ENCODE data around the gene CEACAM19. TPM values are rescaled to one million over a fixed set of nuclear protein-coding genes. Genes with fewer than 3 reads are reported as not detected.
A peak's percentile ranks its signal among the peaks of the same experiment; 100 is the strongest.

CEACAM19 gene
- total RNA-seq, 6 experiments from 2014 or later, result 1.8 to 2.5 (median 2.1) TPM

- no peak overlapping the region for H3K27ac Mint-ChIP-seq
- TF ChIP-seq, protein P1, sequence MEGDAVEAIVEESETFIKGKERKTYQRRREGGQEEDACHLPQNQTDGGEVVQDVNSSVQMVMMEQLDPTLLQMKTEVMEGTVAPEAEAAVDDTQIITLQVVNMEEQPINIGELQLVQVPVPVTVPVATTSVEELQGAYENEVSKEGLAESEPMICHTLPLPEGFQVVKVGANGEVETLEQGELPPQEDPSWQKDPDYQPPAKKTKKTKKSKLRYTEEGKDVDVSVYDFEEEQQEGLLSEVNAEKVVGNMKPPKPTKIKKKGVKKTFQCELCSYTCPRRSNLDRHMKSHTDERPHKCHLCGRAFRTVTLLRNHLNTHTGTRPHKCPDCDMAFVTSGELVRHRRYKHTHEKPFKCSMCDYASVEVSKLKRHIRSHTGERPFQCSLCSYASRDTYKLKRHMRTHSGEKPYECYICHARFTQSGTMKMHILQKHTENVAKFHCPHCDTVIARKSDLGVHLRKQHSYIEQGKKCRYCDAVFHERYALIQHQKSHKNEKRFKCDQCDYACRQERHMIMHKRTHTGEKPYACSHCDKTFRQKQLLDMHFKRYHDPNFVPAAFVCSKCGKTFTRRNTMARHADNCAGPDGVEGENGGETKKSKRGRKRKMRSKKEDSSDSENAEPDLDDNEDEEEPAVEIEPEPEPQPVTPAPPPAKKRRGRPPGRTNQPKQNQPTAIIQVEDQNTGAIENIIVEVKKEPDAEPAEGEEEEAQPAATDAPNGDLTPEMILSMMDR (IDR thresholded peaks at IDR 0.05), result no peak
- no peak overlapping the region for H3K4me3 Mint-ChIP-seq
Measured at GRCh38 chr19:44672226-44672625, 944 bp downstream of the CEACAM19 start.

DNA sequence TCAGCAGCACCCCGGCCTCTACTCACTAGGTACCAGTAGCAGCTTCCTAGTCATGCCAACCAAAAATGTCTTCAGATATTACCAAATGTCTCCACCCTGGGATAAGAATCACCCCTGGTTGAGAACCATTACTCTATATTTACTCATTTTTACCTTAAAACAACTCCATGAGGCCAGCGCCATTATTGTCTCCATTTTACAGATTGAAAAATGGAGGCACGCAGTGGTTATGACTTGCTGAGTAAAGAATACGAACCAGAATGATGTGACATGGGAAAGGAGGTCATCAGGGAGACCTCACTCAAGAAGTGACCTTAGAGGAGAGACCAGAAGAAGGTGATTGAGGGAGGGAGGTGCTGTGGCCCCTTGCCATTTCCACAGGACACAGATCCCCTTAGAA lies 2.2 kb downstream of the CEACAM19 start:
- Mint-ChIP-seq H3K36me3 (ENCODE audit: low read depth) (no peaks in the 10 kb centered on the region; the same call in 1 of the 2 replicates), H3K27ac (no peak overlapping the region), H3K4me1 (ENCODE audit: low read depth) (peaks cover 10% of the 10 kb centered on the region), H3K27me3 (ENCODE audit: insufficient read depth) (peaks cover 10% of the 10 kb centered on the region), H3K9me3 (no peaks in the 10 kb centered on the region), H3K4me3 (no peak overlapping the region)
- DNase-seq, result no peak
- TF ChIP-seq, protein P1 (IDR thresholded peaks at IDR 0.05), result no peak

More at GRCh38 chr19:44672226-44672625, 944 bp downstream of the CEACAM19 start:
- Mint-ChIP-seq H3K9me3 (no peaks in the 10 kb centered on the region), H3K4me1 (ENCODE audit: low read depth) (peaks cover 4% of the 10 kb centered on the region), H3K27me3 (ENCODE audit: insufficient read depth) (peaks cover 10% of the 10 kb centered on the region), H3K36me3 (ENCODE audit: low read depth) (no peaks in the 10 kb centered on the region; the same call in 1 of the 2 replicates)
- DNase-seq, result no peak

DNA sequence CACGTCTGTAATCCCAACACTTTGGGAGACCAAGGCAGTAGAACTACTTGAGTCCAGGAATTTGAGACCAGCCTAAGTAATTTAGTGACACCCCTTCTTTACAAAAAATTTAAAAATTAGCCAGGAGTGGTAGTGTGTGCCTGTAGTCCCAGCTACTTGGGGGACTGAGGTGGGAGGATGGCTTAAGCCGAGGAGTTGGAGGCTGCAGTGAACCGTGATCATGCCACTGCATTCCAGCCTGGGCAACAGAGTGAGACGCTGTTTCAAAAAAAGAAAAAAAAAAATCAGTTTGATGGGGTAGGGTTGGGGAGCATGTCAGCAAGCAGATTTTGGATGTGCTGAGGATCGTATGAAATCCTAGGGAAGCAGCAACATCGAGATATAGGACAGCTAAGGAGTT lies 4.2 kb downstream of the CEACAM19 start:
- DNase-seq, result no peak
- TF ChIP-seq, protein P1 (IDR thresholded peaks at IDR 0.05), result no peak
- H3K27me3 Mint-ChIP-seq (ENCODE audit: insufficient read depth), result peaks cover 10% of the 10 kb centered on the region
- H3K36me3 Mint-ChIP-seq (ENCODE audit: low read depth), result no peaks in the 10 kb centered on the region; the same call in 1 of the 2 replicates
- peaks cover 10% of the 10 kb centered on the region for H3K4me1 Mint-ChIP-seq (ENCODE audit: low read depth)
- H3K27ac Mint-ChIP-seq, result no peak overlapping the region
- H3K9me3 Mint-ChIP-seq, result no peaks in the 10 kb centered on the region
- H3K4me3 Mint-ChIP-seq, result no peak overlapping the region

GRCh38 chr19:44677019-44677811 lies 5.9 kb downstream of the CEACAM19 start:
- Mint-ChIP-seq H3K27ac (peak overlapping the region; percentile 54), H3K36me3 (ENCODE audit: low read depth) (no peaks in the 10 kb centered on the region; the same call in 1 of the 2 replicates), H3K4me3 (peak overlapping the region; percentile 8; the same call in 1 of the 2 replicates), H3K27me3 (ENCODE audit: insufficient read depth) (peaks cover 10% of the 10 kb centered on the region), H3K4me1 (ENCODE audit: low read depth) (peaks cover 10% of the 10 kb centered on the region), H3K9me3 (no peaks in the 10 kb centered on the region)
- TF ChIP-seq, protein P1 (IDR thresholded peaks at IDR 0.05), result no peak
- DNase-seq, result peak; percentile 65

- no peaks in the 10 kb centered on the region; the same call in 1 of the 2 replicates for H3K27me3 Mint-ChIP-seq (ENCODE audit: insufficient read depth)
- H3K4me3 Mint-ChIP-seq, result no peak overlapping the region
- TF ChIP-seq, protein P1 (IDR thresholded peaks at IDR 0.05), result no peak
- H3K36me3 Mint-ChIP-seq (ENCODE audit: low read depth), result no peaks in the 10 kb centered on the region
- DNase-seq, result no peak
- no peak overlapping the region for H3K27ac Mint-ChIP-seq
- H3K4me1 Mint-ChIP-seq (ENCODE audit: low read depth), result peaks cover 27% of the 10 kb centered on the region
- H3K9me3 Mint-ChIP-seq, result peaks cover 4% of the 10 kb centered on the region; the same call in 1 of the 2 replicates
Measured at GRCh38 chr19:44680536-44680935, 9.3 kb downstream of the CEACAM19 start.
